H1 (cell line): ENCODE results near the gene SMIM20. TPM values are rescaled to one million over a fixed set of nuclear protein-coding genes. Genes with fewer than 3 reads are reported as not detected.

Experiments used
- BCL11A ChIP-seq, 2 experiments: IDR thresholded peaks; one replicate each; pipeline ENCODE4 v1.6.1; 2011; ENCODE audit warnings: low read depth in 2 of 2, low read length in 2 of 2, mild to moderate bottlenecking in 2 of 2
- polyA plus RNA-seq, 7 experiments: library from polyadenylated mRNA; depleted of rRNA in 3 of 7; stranded (reverse) in 5 of 7; unstranded in 2 of 7; fragments of >200 nt in 5 of 7; fragments of 200-250 nt in 2 of 7; gene quantifications; 1 replicate in 5 of 7; 2 replicates in 1 of 7; 4 replicates in 1 of 7; pipeline versions ENCODE4 v1.2.1 to v1.2.3, GENCODE V29; 2011 to 2013; ENCODE audit warnings: missing spikeins in 2 of 7, mixed read lengths in 2 of 7
- total RNA-seq: library from RNA; stranded (reverse); fragmentation: NEBNext Ultra II Directional; extraction: Animal tissue kit (Norgen Biotek cat#: 25700); gene quantifications from 2 replicates; pipeline ENCODE4 v1.2.1, GENCODE V29; 2021
- TF ChIP-seq, protein P1 (sequence below), 3 experiments: IDR thresholded peaks; 1 replicate in 2 of 3; 2 replicates in 1 of 3; pipeline versions ENCODE4 v1.5.1 to v1.6.1; 2011; ENCODE audit warnings: low read length in 3 of 3, mild to moderate bottlenecking in 3 of 3, inconsistent platforms in 2 of 3, low read depth in 1 of 3, moderate library complexity in 1 of 3; ENCODE audit not compliant: insufficient read depth in 1 of 3; ENCODE audit errors: control extremely low read depth in 1 of 3

The SMIM20 gene
- total and polyA plus RNA-seq, 2 of the 8 experiments (the other 6 are each of a cell fraction or from before 2014, with no cell fraction given), result 21.9 to 36.9 TPM

DNA sequence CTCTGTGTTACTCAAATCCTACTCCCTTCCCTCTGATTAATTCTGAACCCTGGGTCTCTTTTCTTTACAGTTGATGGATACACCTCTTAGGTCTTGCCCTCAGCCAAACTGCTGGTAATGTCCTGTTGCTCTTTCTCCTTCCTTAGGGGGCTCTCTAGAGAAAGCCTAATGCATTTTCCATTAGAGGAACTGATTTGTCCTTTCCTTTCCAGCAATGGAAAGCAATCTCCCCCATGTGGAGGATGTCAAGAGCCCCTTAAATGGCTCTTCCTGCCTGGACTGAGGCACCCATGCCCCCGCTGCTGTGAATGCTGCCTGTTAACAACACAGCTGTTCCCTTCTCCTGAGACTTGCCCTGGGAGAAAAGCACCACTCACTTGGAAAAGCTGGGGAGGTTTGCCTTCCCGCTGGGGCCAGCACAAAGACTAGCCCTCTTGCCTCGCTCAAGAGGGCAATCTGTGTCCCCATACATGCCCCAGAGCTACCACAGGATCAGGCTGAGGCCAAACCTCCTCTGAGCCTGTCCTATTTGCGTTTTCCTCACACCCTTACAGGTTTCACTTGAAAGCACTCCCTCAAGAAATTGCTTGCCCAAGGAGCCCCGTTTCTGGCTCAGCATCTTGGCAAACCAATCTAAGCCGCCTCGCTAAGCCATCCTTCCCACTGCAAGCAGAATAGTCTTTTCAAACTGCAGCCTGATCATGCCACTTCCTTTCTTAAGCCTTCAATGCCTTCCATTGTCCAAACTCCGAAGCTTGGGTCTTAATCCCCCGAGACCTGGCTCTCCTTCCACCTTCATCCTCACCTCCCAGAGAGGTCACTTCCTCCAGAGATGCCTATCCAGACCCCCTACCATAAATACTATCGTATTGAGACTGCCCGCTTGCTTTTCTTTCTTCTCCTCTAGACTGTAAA, 23.2 kb upstream of the SMIM20 start (continued):
- TF ChIP-seq, protein P1, sequence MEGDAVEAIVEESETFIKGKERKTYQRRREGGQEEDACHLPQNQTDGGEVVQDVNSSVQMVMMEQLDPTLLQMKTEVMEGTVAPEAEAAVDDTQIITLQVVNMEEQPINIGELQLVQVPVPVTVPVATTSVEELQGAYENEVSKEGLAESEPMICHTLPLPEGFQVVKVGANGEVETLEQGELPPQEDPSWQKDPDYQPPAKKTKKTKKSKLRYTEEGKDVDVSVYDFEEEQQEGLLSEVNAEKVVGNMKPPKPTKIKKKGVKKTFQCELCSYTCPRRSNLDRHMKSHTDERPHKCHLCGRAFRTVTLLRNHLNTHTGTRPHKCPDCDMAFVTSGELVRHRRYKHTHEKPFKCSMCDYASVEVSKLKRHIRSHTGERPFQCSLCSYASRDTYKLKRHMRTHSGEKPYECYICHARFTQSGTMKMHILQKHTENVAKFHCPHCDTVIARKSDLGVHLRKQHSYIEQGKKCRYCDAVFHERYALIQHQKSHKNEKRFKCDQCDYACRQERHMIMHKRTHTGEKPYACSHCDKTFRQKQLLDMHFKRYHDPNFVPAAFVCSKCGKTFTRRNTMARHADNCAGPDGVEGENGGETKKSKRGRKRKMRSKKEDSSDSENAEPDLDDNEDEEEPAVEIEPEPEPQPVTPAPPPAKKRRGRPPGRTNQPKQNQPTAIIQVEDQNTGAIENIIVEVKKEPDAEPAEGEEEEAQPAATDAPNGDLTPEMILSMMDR (IDR thresholded peaks at IDR 0.05; ENCODE audit: control extremely low read depth in 1 of 3, insufficient read depth in 1 of 3, low read depth in 1 of 3, low read length in 3 of 3), result peak in 1 of 3 experiments; percentile 21; a peak in 1 of 4 replicates
- no peak for TF ChIP-seq BCL11A (IDR thresholded peaks at IDR 0.05; ENCODE audit: low read depth in 2 of 2, low read length in 2 of 2)
- TF ChIP-seq, all 59 proteins: peak for 5
